Measurements from ENCODE around the gene TNS3. TPM values are rescaled to one million over a fixed set of nuclear protein-coding genes. Genes with fewer than 3 reads are reported as not detected.

TNS3 gene
- total RNA-seq, 1 donor from 2014 or later: 89.8 TPM

- Histone ChIP-seq H3K36me3 (peaks cover 5 to 37% of the 10 kb centered on the region in 2 donors), H3K4me3 (no peak overlapping the region), H3K9me3 (no peaks in the 10 kb centered on the region), H3K4me1 (peaks cover 0 to 18% of the 10 kb centered on the region in 2 donors), H3K27ac (peak overlapping the region; percentile 73 to 79), H3K27me3 (no peaks in the 10 kb centered on the region)
- no peak for DNase-seq (ENCODE audit: low spot score in 2 of 2)
- TF ChIP-seq CTCF (IDR thresholded peaks at IDR 0.05): no peak
- intact Hi-C loops (cut with DNase I): loop anchor here (5.0 kb wide), 2 partner anchors 47 to 92 kb away; no protein-coding TSS in a partner anchor
These were observed 291.4 kb downstream of the TNS3 start for GRCh38 chr7:47290466-47290865.

GRCh38 chr7:47288060-47288459, 293.9 kb downstream of the TNS3 start:
- peaks cover 24 to 53% of the 10 kb centered on the region in 2 donors for H3K36me3 ChIP-seq

GRCh38 chr7:47285860-47286491, 295.9 kb downstream of the TNS3 start:
- DNase-seq (ENCODE audit: low spot score in 2 of 2): no peak
- H3K27ac ChIP-seq: no peak overlapping the region
- no peaks in the 10 kb centered on the region for H3K27me3 ChIP-seq

More at GRCh38 chr7:47288060-47288459, 293.9 kb downstream of the TNS3 start:
- Histone ChIP-seq H3K27me3 (no peaks in the 10 kb centered on the region), H3K9me3 (no peaks in the 10 kb centered on the region), H3K4me1 (peaks cover 0 to 18% of the 10 kb centered on the region in 2 donors), H3K4me3 (no peak overlapping the region), H3K27ac (no peak overlapping the region)
- intact Hi-C loops (cut with DNase I): no loop called here
- TF ChIP-seq CTCF (IDR thresholded peaks at IDR 0.05): no peak
- DNase-seq (ENCODE audit: low spot score in 2 of 2): no peak

GRCh38 chr7:47284691-47285635, 296.9 kb downstream of the TNS3 start:
- no peaks in the 10 kb centered on the region for H3K9me3 ChIP-seq
- H3K27ac ChIP-seq: no peak overlapping the region
- H3K27me3 ChIP-seq: no peaks in the 10 kb centered on the region
- H3K4me1 ChIP-seq: no peaks in the 10 kb centered on the region
- intact Hi-C loops (cut with DNase I): no loop called here
- DNase-seq (ENCODE audit: low spot score in 2 of 2): no peak
- TF ChIP-seq CTCF (IDR thresholded peaks at IDR 0.05): no peak
- H3K4me3 ChIP-seq: no peak overlapping the region
- H3K36me3 ChIP-seq: peaks cover 36 to 77% of the 10 kb centered on the region in 2 donors

More at GRCh38 chr7:47285860-47286491, 295.9 kb downstream of the TNS3 start:
- Histone ChIP-seq H3K36me3 (peaks cover 36 to 67% of the 10 kb centered on the region in 2 donors), H3K4me1 (peaks cover 0 to 3% of the 10 kb centered on the region in 2 donors), H3K9me3 (no peaks in the 10 kb centered on the region), H3K4me3 (no peak overlapping the region)
- intact Hi-C loops (cut with DNase I): no loop called here
- no peak for TF ChIP-seq CTCF (IDR thresholded peaks at IDR 0.05)

GRCh38 chr7:47283497-47284131, 298.3 kb downstream of the TNS3 start:
- no peaks in the 10 kb centered on the region for H3K4me1 ChIP-seq
- H3K36me3 ChIP-seq: peaks cover 42 to 88% of the 10 kb centered on the region in 2 donors
- TF ChIP-seq CTCF (IDR thresholded peaks at IDR 0.05): no peak
- H3K27ac ChIP-seq: no peak overlapping the region
- H3K9me3 ChIP-seq: no peaks in the 10 kb centered on the region
- H3K4me3 ChIP-seq: no peak overlapping the region
- no peaks in the 10 kb centered on the region for H3K27me3 ChIP-seq
- intact Hi-C loops (cut with DNase I): no loop called here
- no peak for DNase-seq (ENCODE audit: low spot score in 2 of 2)

All from ascending aorta (tissue), 2 donors.